Type B pancreatic cell (in vitro differentiated cells): Measurements from ENCODE around the gene ANTKMT. TPM values are rescaled to one million over a fixed set of nuclear protein-coding genes. Genes with fewer than 3 reads are reported as not detected.

ENCODE experiments used
- DNase-seq: peaks from one replicate; pipeline ENCODE4 v3.0.0; 2021; ENCODE audit warnings: mixed read lengths; ENCODE audit not compliant: unreplicated experiment; ENCODE audit errors: extremely low spot score
- H3K27ac Mint-ChIP-seq: 2 replicates; pipeline ENCODE4 v1.8.0; 2021; ENCODE audit warnings: mild to moderate bottlenecking, mixed read lengths
- H3K27me3 Mint-ChIP-seq: 2 replicates; pipeline ENCODE4 v1.8.0; 2021; ENCODE audit warnings: mixed read lengths
- H3K36me3 Mint-ChIP-seq: 2 replicates; pipeline ENCODE4 v1.8.0; 2021; ENCODE audit warnings: mixed read lengths
- H3K4me1 Mint-ChIP-seq: one replicate; pipeline ENCODE4 v1.8.0; 2021; ENCODE audit warnings: mixed read lengths; ENCODE audit not compliant: unreplicated experiment
- H3K4me3 Mint-ChIP-seq: 2 replicates; pipeline ENCODE4 v1.8.0; 2021; ENCODE audit warnings: mild to moderate bottlenecking, mixed read lengths
- H3K9me3 Mint-ChIP-seq: 2 replicates; pipeline ENCODE4 v1.8.0; 2021; ENCODE audit warnings: mixed read lengths
- CTCF ChIP-seq: fragments of 200-600 bp; sonication (generic); conservative IDR thresholded peaks from 2 replicates; pipeline ENCODE4 v1.5.0; 2021; ENCODE audit warnings: antibody characterized with exemption, mild to moderate bottlenecking
- total RNA-seq: library from RNA; stranded (reverse); gene quantifications from 2 replicates; pipeline ENCODE4 v1.2.1, GENCODE V29; 2021; ENCODE audit warnings: low replicate concordance

ANTKMT gene
- total RNA-seq, 1 donor from 2014 or later = 33.5 TPM

GRCh38 chr16:684071-684794 lies 36.7 kb upstream of the ANTKMT start, which contains the start of gene JMJD8:
Gene JMJD8, minus strand, starts transcription at chr16:684334. Its CDS starts 15 bp downstream, at chr16:684319.
- Mint-ChIP-seq H3K4me1 (peaks cover 7% of the 10 kb centered on the region), H3K9me3 (no peaks in the 10 kb centered on the region), H3K36me3 (peaks cover 4% of the 10 kb centered on the region), H3K27me3 (no peaks in the 10 kb centered on the region), H3K27ac (peak within 1 kb of the TSS; percentile 31), H3K4me3 (peak within 1 kb of the TSS; percentile 84)
- peak; percentile 97 for DNase-seq
- TF ChIP-seq CTCF = no peak

GRCh38 chr16:684961-685696 lies 35.8 kb upstream of the ANTKMT start:
- no peaks in the 10 kb centered on the region for H3K27me3 Mint-ChIP-seq
- no peak for TF ChIP-seq CTCF
- DNase-seq = no peak
- peaks cover 4% of the 10 kb centered on the region for H3K36me3 Mint-ChIP-seq
- no peaks in the 10 kb centered on the region for H3K9me3 Mint-ChIP-seq
- peaks cover 7% of the 10 kb centered on the region for H3K4me1 Mint-ChIP-seq
- H3K27ac Mint-ChIP-seq = no peak overlapping the region
- no peak overlapping the region for H3K4me3 Mint-ChIP-seq

- DNase-seq = no peak
- H3K27ac Mint-ChIP-seq = peak overlapping the region; percentile 26
- H3K27me3 Mint-ChIP-seq = no peaks in the 10 kb centered on the region
- no peaks in the 10 kb centered on the region for H3K9me3 Mint-ChIP-seq
- peaks cover 7% of the 10 kb centered on the region for H3K4me1 Mint-ChIP-seq
- peaks cover 4% of the 10 kb centered on the region for H3K36me3 Mint-ChIP-seq
- no peak overlapping the region for H3K4me3 Mint-ChIP-seq
- TF ChIP-seq CTCF = peak; percentile 64
These were observed 35.0 kb upstream of the ANTKMT start for GRCh38 chr16:685967-686366.

GRCh38 chr16:686459-687260 lies 34.3 kb upstream of the ANTKMT start:
- no peaks in the 10 kb centered on the region for H3K9me3 Mint-ChIP-seq
- H3K36me3 Mint-ChIP-seq = peaks cover 4% of the 10 kb centered on the region
- no peak overlapping the region for H3K27ac Mint-ChIP-seq
- TF ChIP-seq CTCF = no peak
- H3K27me3 Mint-ChIP-seq = no peaks in the 10 kb centered on the region
- H3K4me1 Mint-ChIP-seq = peaks cover 7% of the 10 kb centered on the region
- H3K4me3 Mint-ChIP-seq = no peak overlapping the region
- no peak for DNase-seq

GRCh38 chr16:687499-687898 lies 33.4 kb upstream of the ANTKMT start:
- Mint-ChIP-seq H3K27me3 (peaks cover 7% of the 10 kb centered on the region), H3K4me1 (peaks cover 6% of the 10 kb centered on the region), H3K4me3 (no peak overlapping the region), H3K9me3 (no peaks in the 10 kb centered on the region), H3K27ac (no peak overlapping the region), H3K36me3 (peaks cover 2% of the 10 kb centered on the region)
- TF ChIP-seq CTCF = no peak
- DNase-seq = no peak
